HCEC 1CT (cell line): ENCODE measurements around the gene PCID2.

Experiments used
- DNase-seq: peaks from one replicate; pipeline ENCODE4 v3.0.0-alpha.2; 2017

PCID2 gene

GRCh38 chr13:113148407-113148806, 60.1 kb downstream of the PCID2 start:
- DNase-seq, result no peak

DNA sequence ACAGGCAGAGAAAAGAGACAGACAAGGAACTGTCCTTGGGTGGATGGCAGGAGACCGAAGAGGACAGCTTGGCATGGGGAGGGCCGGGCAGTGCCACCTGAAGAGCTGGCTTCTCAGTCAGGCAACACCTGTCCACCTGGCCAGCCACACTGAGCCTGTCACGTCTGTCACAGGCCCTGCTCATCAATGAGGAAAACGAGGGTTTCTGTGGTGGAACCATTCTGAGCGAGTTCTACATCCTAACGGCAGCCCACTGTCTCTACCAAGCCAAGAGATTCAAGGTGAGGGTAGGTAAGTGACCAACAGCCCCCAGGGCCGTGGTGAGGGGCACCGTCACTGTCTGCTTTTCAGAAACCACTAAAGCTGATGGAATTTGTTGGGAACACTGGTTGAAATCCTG, 61.3 kb downstream of the PCID2 start:
- DNase-seq, result no peak

GRCh38 chr13:113146750-113147149, 61.7 kb downstream of the PCID2 start:
- DNase-seq, result no peak

DNA sequence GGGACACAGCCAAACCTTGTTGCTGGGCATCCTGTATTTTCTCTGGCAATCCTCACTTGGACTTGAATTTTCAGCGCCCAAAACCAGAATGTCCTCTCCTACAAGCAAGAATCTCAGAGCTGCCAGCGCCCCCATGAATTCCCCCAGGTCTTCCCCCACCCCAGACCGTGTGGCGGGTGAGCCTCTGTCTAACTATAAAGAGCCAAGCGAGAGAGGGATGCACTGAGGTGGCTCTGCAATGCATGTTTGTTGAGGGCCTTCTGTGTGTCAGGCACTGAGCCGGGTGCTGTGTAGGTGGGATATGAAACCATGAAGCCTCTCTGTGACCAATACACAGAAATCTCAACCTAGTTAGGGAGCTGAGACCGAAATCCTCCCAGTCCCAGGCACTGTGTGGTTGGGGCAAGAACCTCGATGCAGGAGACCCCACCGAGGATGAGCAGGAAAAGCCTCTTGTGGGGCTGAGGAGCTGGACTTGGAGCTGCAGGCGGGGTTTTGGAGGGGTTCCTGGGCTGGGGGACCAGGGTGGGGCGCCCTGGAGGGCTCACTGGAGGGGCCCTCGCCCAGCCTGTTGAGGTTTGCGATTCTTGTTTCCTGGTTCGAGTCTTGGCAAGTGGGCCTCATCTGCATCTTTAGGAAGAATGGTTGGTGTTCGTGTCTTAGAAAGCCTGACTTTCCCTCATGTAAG, 62.4 kb downstream of the PCID2 start:
- DNase-seq, result no peak

DNA sequence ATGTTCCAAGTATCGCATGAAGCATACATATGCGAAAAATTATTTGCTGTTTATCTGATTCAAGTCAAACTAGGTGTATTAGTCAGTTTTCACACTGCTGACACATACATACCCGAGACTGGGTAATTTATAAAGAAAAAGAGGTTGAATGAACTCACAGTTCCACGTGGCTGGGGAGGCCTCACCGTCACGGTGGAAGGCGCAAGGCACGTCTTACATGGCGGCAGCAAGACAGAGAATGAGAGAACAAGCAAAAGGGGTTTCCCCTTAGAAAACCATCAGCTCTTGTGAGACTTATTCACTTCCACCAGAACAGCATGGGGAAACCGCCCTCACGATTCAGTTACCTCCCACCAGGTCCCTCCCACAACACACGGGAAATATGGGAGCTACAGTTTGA, 63.0 kb downstream of the PCID2 start:
- DNase-seq, result no peak

DNA sequence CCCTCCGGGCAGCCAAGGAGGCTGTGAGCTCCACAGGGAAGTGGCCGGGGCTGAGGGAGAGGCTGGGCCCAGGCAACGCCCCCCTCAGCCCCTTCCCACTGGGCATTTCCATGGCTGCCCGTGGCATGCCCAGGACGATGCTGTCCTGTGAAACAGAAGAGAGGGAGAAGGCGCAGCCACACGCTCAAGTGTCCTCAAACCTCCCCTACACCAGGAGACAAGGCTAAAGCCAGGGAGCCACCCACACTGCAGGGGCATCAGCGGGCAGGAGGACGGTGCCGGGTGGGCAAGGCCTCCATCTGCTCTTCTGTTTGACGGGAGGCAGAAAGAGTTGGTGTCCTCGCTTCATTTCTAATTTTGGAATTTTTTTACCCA, 64.2 kb downstream of the PCID2 start:
- DNase-seq, result no peak

- DNase-seq, result no peak
These were observed 64.8 kb downstream of the PCID2 start for GRCh38 chr13:113143466-113144254.

DNA sequence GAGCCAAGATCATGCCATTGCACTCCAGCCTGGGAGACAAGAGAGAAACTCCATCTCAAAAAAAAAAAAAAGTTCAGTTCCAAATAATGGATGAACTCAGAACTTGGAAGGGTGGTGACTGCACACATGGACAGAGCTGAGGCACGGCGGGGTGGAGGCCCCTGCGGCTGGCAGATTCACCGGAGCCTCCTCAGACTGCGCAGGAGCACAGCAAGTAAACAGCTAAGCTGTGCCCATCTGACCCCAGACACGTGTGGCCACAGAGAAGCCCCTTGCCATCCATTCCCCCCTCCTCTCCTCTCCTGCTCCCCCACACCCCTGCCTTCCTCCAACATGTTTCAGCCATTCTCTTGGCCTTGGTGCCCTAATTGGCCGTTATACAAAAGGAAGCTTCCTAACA, 65.6 kb downstream of the PCID2 start:
- DNase-seq, result no peak

DNA sequence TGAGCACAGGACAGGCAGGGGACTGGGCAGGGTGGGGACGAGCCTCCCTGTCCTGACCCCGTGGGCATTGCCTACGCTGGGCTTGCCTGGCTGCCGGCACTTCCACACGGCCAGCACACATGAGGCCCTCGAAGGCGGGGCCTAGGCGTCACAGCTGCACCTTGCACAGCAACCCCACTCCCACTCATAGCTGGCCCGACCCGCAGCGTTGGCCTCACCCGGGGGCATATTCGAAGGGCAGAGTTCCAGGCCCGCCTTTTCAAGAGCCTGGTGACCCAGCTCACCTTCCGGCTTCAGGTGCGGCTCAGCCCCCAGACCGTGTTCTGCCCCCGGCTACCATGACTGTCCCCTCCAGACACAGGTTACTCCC, 66.9 kb downstream of the PCID2 start:
- DNase-seq, result no peak

- no peak for DNase-seq
These were observed 67.5 kb downstream of the PCID2 start for GRCh38 chr13:113140677-113141600.

- DNase-seq, result no peak
These were observed 68.9 kb downstream of the PCID2 start for GRCh38 chr13:113139577-113139976.

GRCh38 chr13:113138792-113139551, 69.5 kb downstream of the PCID2 start:
- DNase-seq, result no peak

GRCh38 chr13:113137691-113138298, 70.7 kb downstream of the PCID2 start:
- DNase-seq, result no peak

DNA sequence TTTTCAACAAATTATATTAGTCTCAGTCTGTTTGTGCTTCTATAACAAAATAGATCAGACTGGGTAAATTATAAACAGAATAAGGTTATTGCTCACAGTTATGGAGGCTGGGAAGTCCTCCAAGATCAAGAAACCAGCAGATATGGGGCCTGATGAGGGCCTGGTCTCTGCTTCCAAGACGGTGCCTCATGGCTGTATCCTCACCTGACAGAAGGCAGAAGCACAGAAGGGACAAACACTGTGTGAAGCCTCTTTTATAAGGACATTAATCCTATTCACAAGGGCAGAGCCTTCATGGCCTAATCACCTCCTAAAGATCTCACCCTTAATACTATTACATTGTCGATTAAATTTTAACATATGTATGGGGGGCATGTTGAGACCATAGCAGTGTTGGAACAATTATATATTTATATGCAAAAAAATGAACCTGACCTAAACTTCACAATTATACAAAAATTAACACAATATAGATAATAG, 73.1 kb downstream of the PCID2 start:
- DNase-seq, result no peak

- no peak for DNase-seq
These were observed 78.3 kb downstream of the PCID2 start for GRCh38 chr13:113129921-113130750.

GRCh38 chr13:113129480-113129879, 79.0 kb downstream of the PCID2 start:
- DNase-seq, result no peak
